Endothelial cell of coronary artery (primary cell): ENCODE measurements around the gene NCOA4. TPM values are rescaled to one million over a fixed set of nuclear protein-coding genes. Genes with fewer than 3 reads are reported as not detected.

Source experiments
- total RNA-seq: library from RNA; depleted of rRNA; stranded (reverse); fragments of >200 nt; gene quantifications from 2 replicates; pipeline ENCODE4 v1.2.3, GENCODE V29; 2014

NCOA4 gene
- total RNA-seq, result 202 TPM in 2 replicates

DNA sequence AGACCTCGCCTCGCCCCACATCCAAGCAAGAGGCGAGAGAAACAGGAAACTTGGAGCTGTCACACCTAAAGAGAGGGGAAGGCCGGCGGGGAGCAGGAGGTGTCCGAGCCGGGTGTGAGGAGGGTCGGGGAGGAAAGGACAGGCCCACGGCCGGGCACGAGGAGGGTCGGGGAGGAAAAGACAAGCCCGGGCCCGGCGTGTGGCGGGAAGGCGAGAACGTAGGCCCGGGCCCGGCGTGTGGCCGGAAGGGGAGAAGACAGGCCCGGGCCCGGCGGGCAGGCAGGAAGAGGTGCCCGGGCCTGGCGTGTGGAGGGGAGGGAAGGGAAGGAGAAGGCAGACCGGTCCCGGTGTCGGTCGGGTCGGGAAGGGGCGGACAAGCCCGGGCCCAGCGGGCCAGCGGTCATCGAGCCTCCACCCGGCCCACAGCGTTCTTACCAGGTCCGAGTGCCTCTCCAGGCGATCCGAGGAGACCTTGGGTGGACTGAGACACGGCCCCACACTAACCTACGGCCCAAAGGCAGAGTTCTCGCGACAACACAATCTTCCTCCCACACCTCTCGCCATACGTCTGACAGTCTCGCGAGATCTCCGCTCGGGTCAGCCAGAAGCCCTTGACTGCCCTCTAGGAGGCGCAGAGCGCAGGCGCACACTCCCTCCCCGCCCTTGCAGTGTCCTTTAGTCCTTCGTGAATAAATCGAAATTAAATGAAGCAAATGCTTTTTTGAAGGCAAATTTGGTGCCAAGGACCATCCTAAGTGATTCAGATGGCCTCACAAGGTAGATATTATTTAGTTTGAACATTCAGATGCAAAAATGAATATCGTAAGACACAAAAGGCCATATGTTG lies at the start of gene NCOA4:
TSS of gene NCOA4 (minus strand) at position 533 of the 847 bp plus-strand sequence. CDS start 13,943 bp downstream, outside the sequence.

DNA sequence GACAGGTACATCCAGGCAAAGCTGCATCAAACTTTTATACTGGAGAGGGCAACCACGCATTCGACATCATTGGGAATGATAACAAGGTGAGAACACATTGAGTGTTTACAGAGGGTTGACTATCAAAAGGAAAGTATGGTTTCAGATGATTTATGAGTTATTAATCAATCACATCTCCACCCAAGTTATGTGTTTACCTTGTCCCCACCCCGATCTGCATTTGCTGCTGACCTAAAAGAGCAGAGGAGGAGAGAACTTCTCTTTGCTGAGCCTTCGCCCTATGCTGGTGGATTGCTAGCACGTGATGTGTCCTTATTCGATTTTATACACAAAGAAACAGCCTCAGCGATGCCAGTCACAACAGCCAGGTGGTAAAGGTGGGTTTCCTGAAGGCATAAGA lies 15.8 kb upstream of the NCOA4 start, which contains the start of gene MSMB:
TSS of gene MSMB (minus strand) at position 9 of the 400 bp plus-strand sequence. CDS start 32 bp downstream, outside the sequence.

DNA sequence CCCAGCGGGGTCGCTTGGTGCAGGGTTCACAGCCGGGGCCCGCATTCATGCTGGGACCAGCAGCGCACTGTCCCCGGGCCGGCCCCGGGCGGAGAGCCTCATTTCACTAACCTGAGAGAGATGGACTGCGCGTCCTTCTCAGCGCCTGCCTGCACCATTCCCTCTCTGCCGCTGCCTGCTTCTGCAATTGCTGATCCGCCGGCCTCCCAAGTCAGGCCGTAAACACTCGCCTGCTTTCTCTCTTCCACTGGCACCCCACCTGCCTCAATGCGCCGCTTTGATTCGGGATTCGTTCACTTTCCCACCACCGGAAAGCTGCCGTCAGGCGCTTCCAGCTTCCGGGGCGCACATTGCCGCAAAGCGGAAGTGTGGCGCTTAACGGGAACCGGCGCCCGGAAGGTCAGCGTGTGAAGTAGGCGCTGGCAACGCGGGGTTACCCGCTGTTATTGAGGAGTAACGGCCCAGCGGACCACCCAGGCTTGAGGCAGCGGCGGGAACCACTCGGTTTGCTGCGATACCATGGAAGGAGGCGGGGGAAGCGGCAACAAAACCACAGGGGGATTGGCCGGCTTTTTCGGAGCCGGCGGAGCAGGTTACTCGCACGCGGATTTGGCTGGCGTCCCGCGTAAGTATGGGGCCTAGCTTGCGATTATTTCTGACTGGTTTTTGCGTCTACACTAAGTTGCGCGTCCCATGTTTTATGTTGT lies 58.2 kb downstream of the NCOA4 start, which contains the start of gene TIMM23:
TSS of gene TIMM23 (plus strand) at position 384 of the 707 bp plus-strand sequence. CDS start at position 520, 136 bp downstream.

Other genes with a start within 250 kb of the NCOA4 start
- 4.0 and 4.5 TPM in 2 replicates for gene AGAP4, start 183.1 kb downstream of the NCOA4 start, total RNA-seq
- 75.8 and 95.5 TPM in 2 replicates for gene TIMM23, start 58.1 kb downstream of the NCOA4 start, total RNA-seq
- gene MSMB, start 15.6 kb upstream of the NCOA4 start, total RNA-seq, result 0.27 TPM in 1 of 2 replicates, not detected in the other